ENCODE data around the gene EFNA5. TPM values are rescaled to one million over a fixed set of nuclear protein-coding genes. Genes with fewer than 3 reads are reported as not detected.

The EFNA5 gene
- total RNA-seq, 1 experiment from 2014 or later = 1.6 TPM

DNA sequence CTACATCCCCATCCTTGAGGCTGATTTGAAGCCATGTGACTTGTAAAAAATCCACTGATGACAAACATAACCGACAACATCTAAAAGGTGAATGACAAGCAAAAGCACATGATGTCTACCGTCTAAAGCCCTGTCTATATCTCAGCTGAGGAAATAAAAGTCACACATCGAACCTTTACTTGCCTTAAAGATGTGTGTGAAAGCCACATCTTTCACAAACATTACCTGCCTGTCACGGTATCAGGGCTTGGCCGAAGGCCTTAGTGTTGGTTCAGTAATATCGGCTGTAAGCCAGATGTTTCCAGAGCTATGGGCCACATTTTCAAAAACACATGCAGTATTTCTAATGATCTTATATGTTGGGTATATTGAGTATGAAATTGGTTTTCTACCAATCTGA is 125.8 kb downstream of the EFNA5 start:
- DNase-seq (ENCODE audit: low read depth, low spot score) = no peak
- in situ Hi-C loops (cut with HindIII; ENCODE audit: low pct_unique_long_range_greater_than_20kb, low sequenced_read_pairs) = no loop called here

DNA sequence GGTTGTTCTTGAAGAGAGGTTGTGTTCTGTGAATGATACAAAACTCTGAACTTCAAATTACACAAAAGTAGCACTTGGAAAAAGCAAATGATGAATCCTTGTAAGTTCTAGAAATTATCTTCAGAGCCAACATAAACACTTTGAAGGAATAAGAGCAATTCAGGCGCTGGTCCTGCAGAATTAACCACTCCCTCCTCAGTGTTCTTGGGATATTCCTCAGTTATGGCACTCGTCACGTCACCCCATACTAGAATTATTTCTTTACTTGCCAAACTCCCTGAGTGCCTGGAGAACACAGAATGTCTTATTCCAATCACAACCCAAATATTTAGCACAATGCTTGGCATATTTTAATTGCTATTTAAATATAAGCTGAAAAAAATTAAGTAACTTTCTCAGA is 126.3 kb downstream of the EFNA5 start:
- in situ Hi-C loops (cut with HindIII; ENCODE audit: low pct_unique_long_range_greater_than_20kb, low sequenced_read_pairs) = no loop called here
- no peak for DNase-seq (ENCODE audit: low read depth, low spot score)

DNA sequence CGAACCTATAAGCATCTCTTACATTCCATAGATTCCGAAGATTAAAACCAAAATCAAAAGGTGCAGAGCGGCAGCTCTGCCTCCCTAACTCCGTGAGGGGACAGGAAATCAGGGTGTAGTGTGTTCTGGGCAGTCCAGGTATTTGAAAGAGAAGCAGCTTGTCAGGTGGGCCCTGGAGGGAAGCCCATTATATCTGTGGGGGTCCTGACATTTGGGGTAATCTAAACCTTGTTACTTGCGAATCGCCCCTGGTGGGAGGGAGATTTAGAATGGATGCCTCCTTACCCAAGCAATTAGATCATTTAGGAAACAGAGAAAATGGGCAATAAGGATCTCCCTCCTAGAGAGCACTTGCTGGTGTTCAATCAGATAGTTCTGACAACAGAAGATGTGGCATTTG is 126.9 kb downstream of the EFNA5 start:
- no peak for DNase-seq (ENCODE audit: low read depth, low spot score)
- in situ Hi-C loops (cut with HindIII; ENCODE audit: low pct_unique_long_range_greater_than_20kb, low sequenced_read_pairs) = no loop called here

DNA sequence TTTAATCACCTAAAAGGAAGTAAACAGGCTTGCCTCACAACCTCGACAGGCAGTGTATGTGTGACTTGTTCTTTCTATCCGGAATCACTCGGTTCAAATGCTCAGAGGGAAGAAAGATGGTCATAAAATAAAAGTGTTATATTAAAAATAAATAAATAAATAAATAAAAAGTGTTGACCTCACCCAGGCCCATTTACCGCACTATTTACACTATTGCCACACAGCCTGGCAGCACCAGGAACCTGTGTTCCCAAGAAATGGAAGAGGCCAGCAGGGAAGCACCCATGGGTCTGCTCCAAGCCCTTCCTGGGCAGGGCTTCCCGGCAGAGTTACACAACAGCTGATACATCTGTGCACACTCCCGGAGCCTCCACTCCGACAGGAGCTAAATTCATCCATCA is 127.9 kb downstream of the EFNA5 start:
- DNase-seq (ENCODE audit: low read depth, low spot score) = peak; percentile 48
- in situ Hi-C loops (cut with HindIII; ENCODE audit: low pct_unique_long_range_greater_than_20kb, low sequenced_read_pairs) = no loop called here

DNA sequence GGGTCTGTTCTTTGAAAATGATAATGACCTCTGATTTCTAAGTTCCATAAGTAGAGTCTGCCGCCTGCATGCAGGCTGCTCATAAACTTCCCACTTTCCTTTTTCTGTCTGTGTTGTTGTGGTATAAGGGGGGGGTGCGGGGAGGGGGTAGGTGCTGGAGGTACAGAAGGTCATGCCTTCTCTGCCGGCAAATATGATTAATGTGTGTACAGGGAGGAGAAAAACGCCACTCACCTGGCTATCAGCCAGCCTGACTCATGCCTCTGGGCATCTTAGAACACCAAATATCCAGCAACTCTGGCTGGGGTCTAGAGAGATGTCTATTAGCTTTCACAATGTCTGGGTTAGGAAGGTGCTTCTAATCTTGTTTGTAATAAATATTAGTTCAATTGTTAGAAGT is 128.3 kb downstream of the EFNA5 start:
- in situ Hi-C loops (cut with HindIII; ENCODE audit: low pct_unique_long_range_greater_than_20kb, low sequenced_read_pairs) = no loop called here
- DNase-seq (ENCODE audit: low read depth, low spot score) = peak; percentile 42

DNA sequence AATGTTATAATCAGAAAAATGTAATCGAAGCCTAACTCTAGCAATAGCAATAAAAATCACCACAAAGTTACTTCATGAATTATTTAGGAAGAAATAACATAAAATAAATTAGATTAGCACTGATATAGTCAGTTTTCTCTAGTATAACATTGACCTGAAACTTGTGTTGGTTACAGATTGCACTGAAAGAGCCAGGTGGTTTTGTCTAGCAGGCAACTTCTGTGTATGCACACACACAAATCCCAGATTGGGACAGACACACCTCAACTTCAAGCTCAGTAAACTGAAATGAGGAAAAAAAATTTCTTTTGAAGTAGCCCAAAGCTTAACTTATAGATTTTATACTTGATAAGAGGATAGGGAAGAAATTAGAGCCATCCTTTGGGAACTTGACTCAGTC is 129.3 kb downstream of the EFNA5 start:
- DNase-seq (ENCODE audit: low read depth, low spot score) = no peak
- in situ Hi-C loops (cut with HindIII; ENCODE audit: low pct_unique_long_range_greater_than_20kb, low sequenced_read_pairs) = no loop called here

DNA sequence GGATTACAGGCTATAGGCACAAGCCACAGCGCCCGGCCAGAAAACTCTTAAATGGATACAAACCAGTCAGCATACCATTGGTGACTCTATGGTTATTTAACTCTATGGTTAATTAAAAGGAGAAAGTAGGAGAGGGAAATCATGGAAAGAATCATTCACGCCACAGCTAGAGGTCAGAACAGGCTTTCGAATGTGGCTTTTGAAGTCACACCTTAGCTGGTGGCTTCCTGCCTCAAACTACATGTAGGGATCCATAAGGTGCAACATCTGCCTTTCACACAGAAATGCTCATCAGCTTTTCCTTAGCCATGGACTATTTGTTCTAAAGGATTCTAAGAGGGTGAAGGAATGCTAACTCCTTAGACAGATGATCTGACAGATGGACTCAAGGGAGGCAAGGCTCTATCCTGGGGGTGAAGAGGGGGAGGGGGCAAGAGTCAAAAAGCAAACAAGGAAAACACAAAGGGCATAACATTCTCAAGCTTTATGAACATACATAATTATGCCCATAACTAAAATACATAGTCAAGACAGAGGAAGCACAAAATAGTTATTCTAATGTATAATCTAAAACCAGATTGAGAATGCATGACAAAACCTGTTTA is 130.9 kb downstream of the EFNA5 start:
- no peak for DNase-seq (ENCODE audit: low read depth, low spot score)
- in situ Hi-C loops (cut with HindIII; ENCODE audit: low pct_unique_long_range_greater_than_20kb, low sequenced_read_pairs) = no loop called here

DNA sequence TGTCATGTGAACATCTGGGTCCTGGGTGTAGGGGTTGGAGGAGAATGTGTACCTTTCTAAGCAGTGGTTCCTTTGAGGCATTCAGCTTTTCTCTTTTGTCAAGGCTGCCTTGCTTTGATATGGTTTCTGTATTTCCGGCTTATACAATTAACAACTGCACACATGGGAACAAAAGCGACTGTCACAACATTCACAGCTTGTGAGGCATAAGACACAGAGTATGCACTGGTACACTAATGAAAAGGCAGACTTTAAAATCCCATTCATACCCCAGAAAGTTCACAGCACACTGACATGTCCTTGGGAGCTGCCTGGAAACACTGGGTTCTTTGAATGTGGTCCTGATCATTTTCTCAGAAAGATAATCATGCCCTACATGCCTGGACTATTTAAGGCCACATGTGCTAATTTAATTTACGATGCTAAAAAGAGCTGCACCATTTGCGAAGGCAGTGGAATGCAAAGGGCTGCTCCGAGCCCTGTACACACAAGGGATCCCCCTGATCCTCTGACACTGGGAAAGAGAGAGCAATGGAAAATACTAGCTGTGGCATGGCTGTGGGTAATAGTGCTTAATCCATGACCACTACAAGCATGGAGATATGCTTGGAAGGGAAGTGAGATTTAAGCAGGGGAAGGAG is 131.8 kb downstream of the EFNA5 start:
- DNase-seq (ENCODE audit: low read depth, low spot score) = peak; percentile 81
- in situ Hi-C loops (cut with HindIII; ENCODE audit: low pct_unique_long_range_greater_than_20kb, low sequenced_read_pairs) = no loop called here

DNA sequence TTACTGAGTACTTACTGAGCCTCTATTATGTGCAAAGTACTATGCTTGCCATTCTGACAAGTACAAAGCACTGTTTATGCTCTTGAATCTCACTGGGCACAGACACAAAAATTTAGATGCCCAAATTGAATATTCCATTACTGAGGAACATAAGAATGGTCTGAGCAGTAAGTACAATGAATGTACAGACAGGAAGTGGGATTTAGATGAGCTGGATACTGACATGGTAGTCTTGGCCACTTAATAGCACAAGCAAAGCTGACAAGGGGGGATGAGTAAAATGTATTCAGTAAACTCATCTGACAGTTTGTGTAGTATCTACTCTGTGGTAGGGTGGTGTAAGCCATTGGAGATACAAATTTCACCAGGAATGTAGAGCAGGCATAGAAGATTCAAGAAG is 132.4 kb downstream of the EFNA5 start:
- DNase-seq (ENCODE audit: low read depth, low spot score) = peak; percentile 38

DNA sequence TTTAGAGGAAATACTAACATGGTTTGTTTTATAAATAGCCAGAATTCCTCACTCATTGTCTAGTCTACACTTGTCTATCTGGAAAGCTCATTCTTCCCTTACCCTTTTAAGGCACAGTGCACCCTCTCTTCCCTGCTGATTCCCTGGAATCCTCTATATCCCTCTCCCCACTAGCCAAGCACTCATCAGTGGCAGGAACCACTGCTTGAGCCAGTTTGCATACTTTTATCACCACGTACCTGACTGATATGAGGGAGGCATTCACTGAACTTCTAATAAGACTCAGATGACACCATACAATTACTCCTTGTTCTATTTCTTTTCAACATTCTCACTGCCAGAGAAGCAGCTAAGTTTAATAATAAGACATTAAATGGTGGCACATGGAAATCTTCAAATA is 134.9 kb downstream of the EFNA5 start:
- in situ Hi-C loops (cut with HindIII; ENCODE audit: low pct_unique_long_range_greater_than_20kb, low sequenced_read_pairs) = no loop called here
- peak; percentile 26 for DNase-seq (ENCODE audit: low read depth, low spot score)

More for the DNA sequence above, 132.4 kb downstream of the EFNA5 start:
- in situ Hi-C loops (cut with HindIII; ENCODE audit: low pct_unique_long_range_greater_than_20kb, low sequenced_read_pairs) = no loop called here

DNA sequence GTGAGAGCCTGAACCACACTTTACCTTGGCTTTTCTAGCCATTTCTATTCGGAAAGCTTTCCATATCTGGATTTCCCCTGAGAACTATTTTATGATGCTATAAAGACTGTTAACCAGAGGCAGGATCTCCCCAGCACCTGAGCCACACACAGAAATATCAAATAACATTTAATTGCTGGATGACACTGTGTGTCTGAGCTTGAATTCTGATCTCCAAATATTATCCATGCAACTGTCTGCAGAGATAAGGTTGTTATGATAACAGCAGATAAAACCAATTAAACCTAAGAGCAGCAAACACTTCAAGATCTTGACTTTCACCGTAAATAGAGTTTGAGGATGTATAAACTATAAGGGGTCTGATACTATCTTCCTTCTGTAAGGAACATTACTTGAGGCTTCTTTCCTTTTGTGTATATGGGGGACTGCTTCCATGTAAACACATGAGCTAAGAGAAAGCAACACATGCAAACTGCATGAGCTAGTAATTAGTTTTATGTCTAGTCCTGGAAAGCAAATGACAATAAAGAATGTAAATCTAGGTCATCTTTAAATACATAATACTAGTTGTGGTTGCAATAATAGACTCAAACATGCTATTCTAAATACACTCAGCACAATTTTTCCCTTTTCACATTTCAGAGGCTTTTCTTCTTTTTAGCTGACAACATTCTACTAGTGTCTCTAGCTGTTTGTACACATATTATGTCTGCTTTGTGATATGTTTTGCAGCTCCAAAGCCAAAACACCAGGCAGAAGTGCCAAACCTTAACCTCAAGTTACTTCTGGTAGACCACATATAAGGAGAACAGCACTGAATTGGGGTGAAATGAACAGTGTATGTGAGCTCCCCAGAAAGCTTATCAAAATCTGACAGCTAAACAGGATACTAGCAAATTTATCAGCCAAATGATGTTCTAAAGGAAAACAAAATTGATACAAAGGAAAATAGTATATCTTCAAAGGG is 136.5 kb downstream of the EFNA5 start:
- no peak for DNase-seq (ENCODE audit: low read depth, low spot score)
- in situ Hi-C loops (cut with HindIII; ENCODE audit: low pct_unique_long_range_greater_than_20kb, low sequenced_read_pairs) = no loop called here

DNA sequence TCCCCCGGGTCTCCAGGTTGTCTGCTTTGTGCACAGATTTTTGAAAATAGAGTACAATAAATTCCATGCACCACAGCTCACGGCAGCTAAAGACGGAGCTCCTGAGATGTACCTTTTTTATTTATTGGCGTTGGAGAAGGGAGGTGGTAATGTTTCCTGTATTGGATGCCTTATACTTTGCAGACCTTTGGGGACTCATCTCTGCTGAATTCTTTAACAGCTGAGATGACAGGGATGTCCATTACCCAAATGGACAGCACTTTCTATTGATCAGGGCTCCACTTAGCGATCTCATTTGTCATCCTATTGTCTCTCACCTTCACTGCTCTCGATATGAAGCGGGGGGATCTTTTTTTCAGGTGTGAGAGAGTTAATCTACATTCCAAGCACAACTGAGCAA is 137.8 kb downstream of the EFNA5 start:
- in situ Hi-C loops (cut with HindIII; ENCODE audit: low pct_unique_long_range_greater_than_20kb, low sequenced_read_pairs) = no loop called here
- DNase-seq (ENCODE audit: low read depth, low spot score) = no peak

DNA sequence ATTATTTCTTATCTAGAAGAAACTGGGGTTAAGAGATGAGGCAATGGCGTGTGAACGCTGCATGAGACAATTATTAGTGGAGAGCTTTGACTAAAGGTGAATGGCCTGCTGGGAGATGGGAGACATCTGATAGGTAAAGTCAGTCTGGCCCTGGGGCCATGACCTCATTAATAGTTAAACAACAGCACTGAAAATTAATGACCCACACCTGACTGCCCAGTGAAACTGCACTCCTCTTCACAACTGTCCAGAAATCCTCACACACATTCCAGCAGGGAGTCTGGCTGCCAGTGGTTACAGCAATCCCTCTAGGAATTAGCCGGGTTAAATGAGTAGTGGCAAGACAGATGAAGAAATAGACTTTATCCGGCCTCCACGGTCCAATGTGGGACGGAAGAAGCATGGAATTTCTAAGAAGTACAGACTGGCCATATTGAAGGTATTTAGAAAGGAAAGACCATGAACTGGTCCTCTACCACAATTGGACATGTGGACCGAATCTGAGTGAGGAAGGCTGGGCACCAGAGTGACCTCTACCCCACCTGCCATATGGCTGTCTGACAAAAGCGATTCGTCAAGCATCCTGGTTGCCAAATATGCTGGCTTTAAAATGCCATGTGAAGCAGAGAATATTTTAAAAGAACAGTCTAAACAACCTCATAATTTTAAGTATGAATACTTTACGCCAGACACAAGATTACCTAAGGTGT is 138.4 kb downstream of the EFNA5 start:
- in situ Hi-C loops (cut with HindIII; ENCODE audit: low pct_unique_long_range_greater_than_20kb, low sequenced_read_pairs) = no loop called here

DNA sequence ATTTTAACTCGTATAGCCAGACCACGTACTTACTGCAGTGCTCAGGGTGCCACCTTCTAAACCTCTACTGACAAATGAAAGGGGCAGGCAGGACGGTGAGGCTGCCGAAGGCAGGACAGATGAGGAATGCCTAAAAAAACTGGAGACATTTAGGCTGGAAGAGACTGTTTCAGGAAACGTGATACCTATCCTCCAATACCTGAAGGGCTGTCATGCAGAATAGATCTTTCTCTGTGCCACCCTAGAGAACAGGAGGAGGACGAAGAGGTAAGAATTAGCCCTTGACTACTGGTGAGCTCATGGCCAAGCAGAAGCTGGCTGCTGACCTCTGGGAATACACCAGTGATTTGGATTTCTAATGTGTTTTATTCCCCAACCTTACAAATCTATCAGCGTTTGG is 139.4 kb downstream of the EFNA5 start:
- in situ Hi-C loops (cut with HindIII; ENCODE audit: low pct_unique_long_range_greater_than_20kb, low sequenced_read_pairs) = no loop called here

More for the DNA sequence above, 138.4 kb downstream of the EFNA5 start:
- DNase-seq (ENCODE audit: low read depth, low spot score) = no peak

DNA sequence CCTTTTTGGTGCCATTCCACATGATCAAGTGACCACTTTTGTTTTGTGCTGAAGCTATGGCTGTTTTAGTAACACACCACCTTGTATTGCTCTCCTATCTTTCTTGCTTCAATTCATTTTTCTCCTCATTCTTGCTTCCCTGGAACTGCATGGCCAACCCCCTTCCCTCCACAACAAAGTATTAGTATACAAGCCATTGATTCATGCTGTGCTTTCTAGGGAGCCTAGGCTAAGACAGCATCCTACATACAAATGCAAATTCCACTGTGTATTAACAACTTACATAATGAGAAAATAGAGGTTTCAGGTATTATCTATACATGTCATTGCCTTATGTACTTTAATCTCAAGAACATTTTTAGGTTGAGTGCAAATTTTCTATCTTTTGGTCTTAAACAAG is 141.1 kb downstream of the EFNA5 start:
- DNase-seq (ENCODE audit: low read depth, low spot score) = no peak
- in situ Hi-C loops (cut with HindIII; ENCODE audit: low pct_unique_long_range_greater_than_20kb, low sequenced_read_pairs) = no loop called here

More for the DNA sequence above, 139.4 kb downstream of the EFNA5 start:
- no peak for DNase-seq (ENCODE audit: low read depth, low spot score)

DNA sequence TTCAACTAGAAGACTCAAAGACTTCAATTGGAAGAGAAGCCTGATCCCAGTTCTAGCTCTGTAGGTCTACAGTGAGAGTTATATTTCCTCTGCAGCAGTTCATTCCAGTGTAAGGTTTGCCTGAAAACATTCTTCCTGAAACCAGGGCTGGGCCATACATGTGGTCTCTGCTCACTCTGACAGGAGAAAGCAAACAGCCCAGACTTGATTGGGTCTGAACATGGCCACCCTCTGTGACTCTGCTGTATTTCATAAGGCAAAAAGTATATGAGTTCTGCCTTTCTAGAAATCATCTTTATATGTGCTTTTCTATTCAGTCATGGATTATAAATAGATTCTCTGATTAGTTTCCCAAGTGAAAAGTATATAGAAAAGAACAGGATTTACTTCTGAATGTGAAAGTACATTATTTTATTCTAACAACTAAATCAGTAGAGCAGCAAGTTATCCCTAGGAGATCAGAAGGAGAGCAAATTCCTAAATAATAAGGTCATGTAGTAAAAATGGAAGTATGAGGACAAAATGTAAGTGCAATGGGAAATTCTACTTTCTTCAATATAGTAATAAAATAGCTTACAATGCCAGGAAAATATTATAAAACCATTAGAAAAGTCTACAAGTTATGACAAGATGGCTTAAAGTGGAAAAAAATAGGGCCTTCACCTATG is 144.3 kb downstream of the EFNA5 start:
- DNase-seq (ENCODE audit: low read depth, low spot score) = no peak
- in situ Hi-C loops (cut with HindIII; ENCODE audit: low pct_unique_long_range_greater_than_20kb, low sequenced_read_pairs) = no loop called here

DNA sequence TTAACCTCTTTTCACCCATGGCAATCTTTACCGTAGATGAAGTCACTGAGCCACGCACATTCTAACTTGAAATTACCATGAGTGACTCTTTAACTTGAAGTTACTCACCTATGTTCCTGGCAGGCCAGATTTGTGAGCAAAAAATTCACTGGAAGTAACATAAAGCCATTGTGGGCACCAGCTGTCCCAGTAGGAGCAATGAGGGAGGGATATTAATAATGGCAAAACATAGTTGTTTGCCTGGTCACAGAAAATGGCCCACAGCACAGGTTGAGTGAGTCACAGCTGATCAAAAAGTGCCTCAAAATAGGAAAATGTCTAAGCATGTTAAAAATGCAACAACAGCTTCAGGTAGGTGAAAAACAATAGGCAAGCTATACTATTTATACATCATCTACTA is 146.6 kb downstream of the EFNA5 start:
- no peak for DNase-seq (ENCODE audit: low read depth, low spot score)
- in situ Hi-C loops (cut with HindIII; ENCODE audit: low pct_unique_long_range_greater_than_20kb, low sequenced_read_pairs) = no loop called here
